GM21737 (cell line): Measurements from ENCODE around the gene BCL11A.
A peak's percentile ranks its signal among the peaks of the same experiment; 100 is the strongest.

Source experiments
- ATAC-seq: cut with Tn5 transposase; IDR thresholded peaks from one replicate; pipeline ENCODE4 v1.9.1; 2021; ENCODE audit warnings: mild to moderate bottlenecking, moderate library complexity; ENCODE audit not compliant: unreplicated experiment

BCL11A gene

GRCh38 chr2:60548311-60548710 lies 5.1 kb downstream of the BCL11A start:
- ATAC-seq: no peak

GRCh38 chr2:60547841-60548240 lies 5.6 kb downstream of the BCL11A start:
- ATAC-seq: no peak

GRCh38 chr2:60546756-60547420 lies 6.6 kb downstream of the BCL11A start:
- ATAC-seq: no peak

GRCh38 chr2:60544954-60545560 lies 8.4 kb downstream of the BCL11A start:
- ATAC-seq: no peak

- no peak for ATAC-seq
Measured at GRCh38 chr2:60544062-60544461, 9.4 kb downstream of the BCL11A start.

GRCh38 chr2:60541056-60541651 lies 12.3 kb downstream of the BCL11A start:
- ATAC-seq: no peak

GRCh38 chr2:60540074-60540473 lies 13.4 kb downstream of the BCL11A start:
- no peak for ATAC-seq

- ATAC-seq: no peak
Measured at GRCh38 chr2:60539140-60539539, 14.3 kb downstream of the BCL11A start.

GRCh38 chr2:60538101-60538500 lies 15.4 kb downstream of the BCL11A start:
- ATAC-seq: no peak

GRCh38 chr2:60536746-60537145 lies 16.7 kb downstream of the BCL11A start:
- no peak for ATAC-seq

GRCh38 chr2:60535685-60536312 lies 17.7 kb downstream of the BCL11A start:
- peak; percentile 71 for ATAC-seq

GRCh38 chr2:60534892-60535684 lies 18.4 kb downstream of the BCL11A start:
- ATAC-seq: no peak

- ATAC-seq: no peak
Measured at GRCh38 chr2:60534052-60534685, 19.3 kb downstream of the BCL11A start.

- ATAC-seq: no peak
Measured at GRCh38 chr2:60533101-60534051, 20.1 kb downstream of the BCL11A start.

GRCh38 chr2:60532421-60532820 lies 21.0 kb downstream of the BCL11A start:
- no peak for ATAC-seq

- no peak for ATAC-seq
Measured at GRCh38 chr2:60531701-60532133, 21.7 kb downstream of the BCL11A start.

- peak; percentile 60 for ATAC-seq
Measured at GRCh38 chr2:60530660-60531281, 22.7 kb downstream of the BCL11A start.

GRCh38 chr2:60529785-60530627 lies 23.4 kb downstream of the BCL11A start:
- no peak for ATAC-seq
